H9 (cell line): ENCODE data around the gene PLK2. TPM values are rescaled to one million over a fixed set of nuclear protein-coding genes. Genes with fewer than 3 reads are reported as not detected.

Experiments used
- DNase-seq: peaks from one replicate; pipeline ENCODE4 v3.0.0-alpha.2; 2017
- H2AFZ ChIP-seq: one replicate; pipeline ENCODE4 v1.6.1; 2013; ENCODE audit warnings: mild to moderate bottlenecking, low read length, control low read depth, moderate library complexity
- H2AK5ac ChIP-seq: 2 replicates; pipeline ENCODE4 v1.6.1; 2013; ENCODE audit warnings: low read length, control low read depth, mixed read lengths; ENCODE audit not compliant: insufficient read length
- H2BK120ac ChIP-seq: one replicate; pipeline ENCODE4 v1.6.1; 2013; ENCODE audit warnings: low read depth, mild to moderate bottlenecking, low read length, control low read depth, inconsistent platforms; ENCODE audit not compliant: poor library complexity, severe bottlenecking
- H2BK12ac ChIP-seq: 2 replicates; pipeline ENCODE4 v1.6.1; 2013; ENCODE audit warnings: low read length, control low read depth, mixed read lengths, low read depth; ENCODE audit not compliant: insufficient read length
- H2BK15ac ChIP-seq: 2 replicates; pipeline ENCODE4 v1.6.1; 2013; ENCODE audit warnings: low read depth, low read length, control low read depth
- H2BK20ac ChIP-seq: one replicate; pipeline ENCODE4 v1.6.1; 2013; ENCODE audit warnings: low read depth, mild to moderate bottlenecking, low read length, control low read depth, inconsistent platforms; ENCODE audit not compliant: poor library complexity, severe bottlenecking
- H2BK5ac ChIP-seq: 2 replicates; pipeline ENCODE4 v1.6.1; 2013; ENCODE audit warnings: low read length, control low read depth, mixed read lengths; ENCODE audit not compliant: insufficient read length
- H3K14ac ChIP-seq: 2 replicates; pipeline ENCODE4 v1.6.1; 2013; ENCODE audit warnings: low read length, control low read depth; ENCODE audit not compliant: insufficient read depth
- H3K18ac ChIP-seq: 2 replicates; pipeline ENCODE4 v1.6.1; 2013; ENCODE audit warnings: low read depth, mild to moderate bottlenecking, mixed read lengths, low read length, control low read depth; ENCODE audit not compliant: insufficient read length
- H3K23ac ChIP-seq: 2 replicates; pipeline ENCODE4 v1.6.1; 2013; ENCODE audit warnings: low read length, control low read depth, mixed read lengths, low read depth; ENCODE audit not compliant: insufficient read length
- H3K23me2 ChIP-seq: 2 replicates; pipeline ENCODE4 v1.6.1; 2013; ENCODE audit warnings: low read depth, mild to moderate bottlenecking, mixed read lengths, low read length, control low read depth; ENCODE audit not compliant: insufficient read length, poor library complexity, severe bottlenecking
- H3K27ac ChIP-seq: 2 replicates; pipeline ENCODE4 v1.5.1; 2013; ENCODE audit warnings: low read length, control low read depth, mixed read lengths, low read depth; ENCODE audit not compliant: insufficient read length
- H3K27me3 ChIP-seq: 2 replicates; pipeline ENCODE4 v1.6.1; 2013; ENCODE audit warnings: low read length, control low read depth, inconsistent platforms; ENCODE audit not compliant: insufficient read depth
- H3K4ac ChIP-seq: 2 replicates; pipeline ENCODE4 v1.6.1; 2013; ENCODE audit warnings: low read depth, mild to moderate bottlenecking, control low read depth, inconsistent platforms, low read length, moderate library complexity
- H3K4me1 ChIP-seq: 2 replicates; pipeline ENCODE4 v1.6.1; 2013; ENCODE audit warnings: low read length, control low read depth, inconsistent platforms; ENCODE audit not compliant: insufficient read depth
- H3K4me2 ChIP-seq: 2 replicates; pipeline ENCODE4 v1.6.1; 2013; ENCODE audit warnings: low read length, control low read depth, mixed read lengths; ENCODE audit not compliant: insufficient read length, insufficient read depth
- H3K56ac ChIP-seq: 2 replicates; pipeline ENCODE4 v1.6.1; 2013; ENCODE audit warnings: low read depth, mild to moderate bottlenecking, mixed read lengths, low read length, control low read depth; ENCODE audit not compliant: insufficient read length
- H3K79me1 ChIP-seq: 2 replicates; pipeline ENCODE4 v1.6.1; 2013; ENCODE audit warnings: low read depth, mild to moderate bottlenecking, moderate library complexity, low read length, control low read depth, inconsistent platforms; ENCODE audit not compliant: insufficient read depth, poor library complexity, severe bottlenecking
- H3K79me2 ChIP-seq: 2 replicates; pipeline ENCODE4 v1.6.1; 2013; ENCODE audit warnings: low read length, control low read depth, inconsistent platforms; ENCODE audit not compliant: insufficient read depth
- H3K9ac ChIP-seq: 2 replicates; pipeline ENCODE4 v1.6.1; 2013; ENCODE audit warnings: low read length, control low read depth, mixed read lengths; ENCODE audit not compliant: insufficient read length; ENCODE audit errors: extremely low read depth
- H3K9me3 ChIP-seq: one replicate; pipeline ENCODE4 v1.6.1; 2013; ENCODE audit warnings: low read depth, low read length, inconsistent platforms; ENCODE audit not compliant: control insufficient read depth
- H3T11ph ChIP-seq: one replicate; pipeline ENCODE4 v1.6.1; 2013; ENCODE audit warnings: mild to moderate bottlenecking, low read length, control low read depth, inconsistent platforms
- H4K20me1 ChIP-seq: one replicate; pipeline ENCODE4 v1.6.1; 2013; ENCODE audit not compliant: control insufficient read depth, insufficient read length, insufficient read depth
- H4K5ac ChIP-seq: 2 replicates; pipeline ENCODE4 v1.6.1; 2013; ENCODE audit warnings: low read depth, mild to moderate bottlenecking, mixed read lengths, low read length, control low read depth; ENCODE audit not compliant: insufficient read length
- H4K8ac ChIP-seq: replicated peaks from 2 replicates; pipeline ENCODE4 v1.6.1; 2013; ENCODE audit warnings: low read length, control low read depth, mixed read lengths, low read depth; ENCODE audit not compliant: insufficient read length
- H4K91ac ChIP-seq: 2 replicates; pipeline ENCODE4 v1.6.1; 2013; ENCODE audit warnings: low read depth, mild to moderate bottlenecking, moderate library complexity, mixed read lengths, low read length, control low read depth; ENCODE audit not compliant: insufficient read length
- H3K27ac Mint-ChIP-seq, 3 experiments: 2 replicates in 2 of 3; 3 replicates in 1 of 3; pipeline ENCODE4 v1.8.0; 2020 to 2021; ENCODE audit warnings: mixed read lengths in 3 of 3, mild to moderate bottlenecking in 1 of 3, moderate library complexity in 1 of 3
- H3K27me3 Mint-ChIP-seq: 2 replicates; pipeline ENCODE4 v1.8.0; 2021; ENCODE audit warnings: low read depth, mild to moderate bottlenecking, moderate library complexity, mixed read lengths
- H3K36me3 Mint-ChIP-seq, 3 experiments: 2 replicates in 2 of 3; 3 replicates in 1 of 3; pipeline ENCODE4 v1.8.0; 2020 to 2021; ENCODE audit warnings: low read depth in 3 of 3, mixed read lengths in 3 of 3; ENCODE audit not compliant: insufficient read depth in 1 of 3
- H3K4me1 Mint-ChIP-seq, 2 experiments: 2 replicates each; pipeline ENCODE4 v1.8.0; 2020; ENCODE audit warnings: mixed read lengths in 2 of 2
- H3K4me3 Mint-ChIP-seq, 2 experiments: 2 replicates in 1 of 2; 3 replicates in 1 of 2; pipeline ENCODE4 v1.8.0; 2020 to 2021; ENCODE audit warnings: mild to moderate bottlenecking in 2 of 2, mixed read lengths in 2 of 2, moderate library complexity in 1 of 2
- H3K9me3 Mint-ChIP-seq, 2 experiments: 2 replicates in 1 of 2; 3 replicates in 1 of 2; pipeline ENCODE4 v1.8.0; 2020; ENCODE audit warnings: mild to moderate bottlenecking in 2 of 2, mixed read lengths in 2 of 2, moderate library complexity in 1 of 2
- WGBS: extraction: QIAGEN DNeasy Blood & Tissue Kit; methylation state at CpG from one replicate; pipeline ENCODE4 v1.1.7; 2013; ENCODE audit warnings: missing lambda C conversion rate, low lambda C conversion rate, mixed read lengths; ENCODE audit not compliant: insufficient read length; ENCODE audit errors: extremely low coverage; 5-methylcytosine and 5-hydroxymethylcytosine counted together
- total RNA-seq: library from RNA; stranded (reverse); gene quantifications from 2 replicates; pipeline ENCODE4 v1.2.1, GENCODE V29; 2021
- TF ChIP-seq, protein P1 (sequence below): fragments of 200-600 bp; sonication (generic); conservative IDR thresholded peaks from 3 replicates; pipeline ENCODE4 v1.8.0; 2021; ENCODE audit warnings: antibody characterized with exemption, mild to moderate bottlenecking

PLK2 gene
- total RNA-seq, 1 experiment from 2014 or later: 26.2 TPM

GRCh38 chr5:58431832-58432231 lies 28.1 kb downstream of the PLK2 start:
- H3K9me3 Mint-ChIP-seq: no peaks in the 10 kb centered on the region
- TF ChIP-seq, protein P1, sequence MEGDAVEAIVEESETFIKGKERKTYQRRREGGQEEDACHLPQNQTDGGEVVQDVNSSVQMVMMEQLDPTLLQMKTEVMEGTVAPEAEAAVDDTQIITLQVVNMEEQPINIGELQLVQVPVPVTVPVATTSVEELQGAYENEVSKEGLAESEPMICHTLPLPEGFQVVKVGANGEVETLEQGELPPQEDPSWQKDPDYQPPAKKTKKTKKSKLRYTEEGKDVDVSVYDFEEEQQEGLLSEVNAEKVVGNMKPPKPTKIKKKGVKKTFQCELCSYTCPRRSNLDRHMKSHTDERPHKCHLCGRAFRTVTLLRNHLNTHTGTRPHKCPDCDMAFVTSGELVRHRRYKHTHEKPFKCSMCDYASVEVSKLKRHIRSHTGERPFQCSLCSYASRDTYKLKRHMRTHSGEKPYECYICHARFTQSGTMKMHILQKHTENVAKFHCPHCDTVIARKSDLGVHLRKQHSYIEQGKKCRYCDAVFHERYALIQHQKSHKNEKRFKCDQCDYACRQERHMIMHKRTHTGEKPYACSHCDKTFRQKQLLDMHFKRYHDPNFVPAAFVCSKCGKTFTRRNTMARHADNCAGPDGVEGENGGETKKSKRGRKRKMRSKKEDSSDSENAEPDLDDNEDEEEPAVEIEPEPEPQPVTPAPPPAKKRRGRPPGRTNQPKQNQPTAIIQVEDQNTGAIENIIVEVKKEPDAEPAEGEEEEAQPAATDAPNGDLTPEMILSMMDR: no peak
- no peak overlapping the region for H2BK15ac ChIP-seq
- no peak overlapping the region for H3K23ac ChIP-seq
- H3K4me1 Mint-ChIP-seq: no peaks in the 10 kb centered on the region
- no peak overlapping the region for H2AFZ ChIP-seq
- no peak overlapping the region for H2BK20ac ChIP-seq
- H2BK120ac ChIP-seq: no peak overlapping the region
- no peak overlapping the region for H4K5ac ChIP-seq
- no CpG with 5 or more reads among the region's 2 CpGs for WGBS
- H4K20me1 ChIP-seq: no peaks in the 10 kb centered on the region
- no peaks in the 10 kb centered on the region for H3K36me3 Mint-ChIP-seq
- no peak overlapping the region for H3K4me3 Mint-ChIP-seq
- H2AK5ac ChIP-seq: no peak overlapping the region
- no peak overlapping the region for H3K27ac Mint-ChIP-seq
- H3K4ac ChIP-seq: no peak overlapping the region
- H3K23me2 ChIP-seq: no peaks in the 10 kb centered on the region
- H3T11ph ChIP-seq: no peak overlapping the region
- no peaks in the 10 kb centered on the region for H3K79me1 ChIP-seq
- no peaks in the 10 kb centered on the region for H3K79me2 ChIP-seq
- no peak overlapping the region for H3K56ac ChIP-seq
- H3K14ac ChIP-seq: no peak overlapping the region
- H3K27me3 Mint-ChIP-seq: no peaks in the 10 kb centered on the region
- no peak overlapping the region for H3K4me2 ChIP-seq
- no peaks in the 10 kb centered on the region for H3K9me3 ChIP-seq
- no peak for DNase-seq
- no peak overlapping the region for H3K18ac ChIP-seq
- H4K8ac ChIP-seq: no peak overlapping the region
- H4K91ac ChIP-seq: no peak overlapping the region
- no peak overlapping the region for H3K27ac ChIP-seq
- no peaks in the 10 kb centered on the region for H3K27me3 ChIP-seq
- H2BK12ac ChIP-seq: no peak overlapping the region
- H3K9ac ChIP-seq: no peak overlapping the region
- H2BK5ac ChIP-seq: no peak overlapping the region
- H3K4me1 ChIP-seq: no peaks in the 10 kb centered on the region
